Naive thymus-derived CD8-positive, alpha-beta T cell (primary cell): ENCODE measurements around the gene NFKB2. TPM values are rescaled to one million over a fixed set of nuclear protein-coding genes. Genes with fewer than 3 reads are reported as not detected.

Experiments
- ATAC-seq, 2 donors: fragments of 150-1000 bp; cut with Tn5 transposase in 1 of 2; sonication (Bioruptor Pico), chemical (Tn5 transposase) in 1 of 2; 1 replicate in 1 of 2; 2 replicates in 1 of 2; pipeline ENCODE4 v1.10.0; 2021; ENCODE audit warnings: mild to moderate bottlenecking in 2 of 2, moderate library complexity in 2 of 2
- POLR2A ChIA-PET: fragments of 350-600 bp; sonication (Branson Sonifier 250); formaldehyde crosslinking; loops from one replicate; lab custom pipeline; 2021; ENCODE audit warnings: antibody characterized with exemption; lab: Charles Lee
- DNase-seq, 10 donors: peaks; one replicate each; pipeline versions ENCODE4 v3.0.0 to v3.0.0-alpha.2; 2020 to 2022
- H3K27ac Mint-ChIP-seq, 10 donors: one replicate each; pipeline ENCODE4 v1.8.0; 2020 to 2022; ENCODE audit warnings: mild to moderate bottlenecking in 10 of 10, mixed read lengths in 10 of 10, moderate library complexity in 4 of 10, inconsistent platforms in 1 of 10
- H3K27me3 Mint-ChIP-seq, 5 donors: one replicate each; pipeline ENCODE4 v1.8.0; 2021 to 2022; ENCODE audit warnings: mixed read lengths in 5 of 5
- H3K36me3 Mint-ChIP-seq, 3 donors: one replicate each; pipeline ENCODE4 v1.8.0; 2020 to 2022; ENCODE audit warnings: mixed read lengths in 3 of 3, mild to moderate bottlenecking in 2 of 3, inconsistent platforms in 1 of 3
- H3K4me1 Mint-ChIP-seq, 4 donors: one replicate each; pipeline ENCODE4 v1.8.0; 2021 to 2022; ENCODE audit warnings: mixed read lengths in 4 of 4
- H3K4me3 Mint-ChIP-seq, 10 donors: one replicate each; pipeline ENCODE4 v1.8.0; 2020 to 2022; ENCODE audit warnings: mild to moderate bottlenecking in 10 of 10, mixed read lengths in 10 of 10, moderate library complexity in 6 of 10, inconsistent platforms in 1 of 10
- H3K9me3 Mint-ChIP-seq, 9 donors: one replicate each; pipeline ENCODE4 v1.8.0; 2020 to 2022; ENCODE audit warnings: mixed read lengths in 9 of 9, mild to moderate bottlenecking in 3 of 9, inconsistent platforms in 1 of 9, moderate library complexity in 1 of 9
- polyA plus RNA-seq, 3 donors: library from polyadenylated mRNA; unstranded; fragments of 300-500 nt; fragmentation: Illumina TruSeq; gene quantifications; one replicate each; pipeline ENCODE4 v1.2.3, GENCODE V29; 2021
- total RNA-seq, 8 experiments: library from RNA in 2 of 8; stranded (reverse) in 2 of 8; gene quantifications; one replicate each; pipeline ENCODE4 v1.2.3 and lab custom pipeline; 2021 to 2026

NFKB2 gene
- total and polyA plus RNA-seq, 5 experiments from 2014 or later, result 6.1 to 123 (median 14.6) TPM

DNA sequence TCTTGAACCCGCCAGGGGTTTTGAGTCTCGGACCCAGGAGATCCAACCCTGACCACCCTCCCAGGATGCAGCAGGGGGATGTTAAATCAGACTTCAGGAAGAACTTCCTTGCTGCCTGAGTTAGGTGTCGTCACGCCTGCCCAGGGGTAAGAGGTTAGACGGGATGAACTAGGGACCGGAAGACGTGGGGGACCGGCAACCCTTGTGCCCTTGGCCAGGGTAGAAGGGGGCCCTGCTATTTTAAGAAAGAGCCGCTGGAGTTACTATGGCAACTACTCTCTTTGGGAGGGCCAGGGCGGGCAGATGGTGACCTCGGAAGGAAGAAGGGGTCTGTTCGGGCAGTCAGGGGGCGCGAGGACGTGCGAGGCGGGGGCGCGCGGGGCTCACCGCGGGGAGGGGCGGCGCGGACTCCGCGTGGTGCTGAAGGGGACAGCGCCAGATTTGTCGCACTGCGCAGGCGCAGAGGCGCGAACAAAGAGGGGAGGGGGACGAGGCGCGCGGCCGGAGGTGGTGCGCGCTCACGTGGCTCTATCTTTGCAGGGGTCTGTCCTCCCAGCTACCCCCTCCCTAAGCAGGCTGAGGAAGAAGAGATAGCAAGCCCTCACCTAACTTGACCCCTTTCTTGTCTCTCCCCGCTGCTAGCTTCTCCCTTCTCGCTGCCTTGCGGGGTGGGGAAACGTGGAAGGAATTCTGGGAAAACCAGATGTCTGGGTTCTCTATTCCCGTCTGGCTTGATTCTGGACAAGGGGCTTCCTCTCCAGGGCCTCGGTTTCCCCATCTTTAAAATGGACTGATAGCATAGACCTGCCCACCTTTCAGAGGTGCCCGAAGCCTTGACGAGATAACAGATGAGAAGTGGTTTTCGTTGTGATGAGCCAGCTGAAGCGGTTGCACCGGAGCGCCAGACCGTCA, 24.0 kb downstream of the NFKB2 start:
- no peaks in the 10 kb centered on the region for H3K9me3 Mint-ChIP-seq
- H3K27me3 Mint-ChIP-seq, result peaks cover 14 to 34% (median 22%) of the 10 kb centered on the region in 5 donors
- peaks cover 19 to 48% (median 43%) of the 10 kb centered on the region in 4 donors for H3K4me1 Mint-ChIP-seq
- peak in 1 of 2 donors; percentile 22 for ATAC-seq
- peak in 9 of 10 donors; percentile 54 to 84 (median 71) for DNase-seq
- peaks cover 0 to 6% (median 0%) of the 10 kb centered on the region in 3 donors for H3K36me3 Mint-ChIP-seq
- H3K4me3 Mint-ChIP-seq, result peak overlapping the region; percentile 93 to 100 (median 98)
- H3K27ac Mint-ChIP-seq, result peak overlapping the region in 2 of 10 donors; percentile 95 to 97
- POLR2A ChIA-PET, result interaction anchor here (0.6 to 7.8 kb wide), 6 partner anchors 8 to 41 kb away, joined by 3 to 115 read pairs (median 77); partner anchors contain the start of genes C10orf95, CUEDC2 and NFKB2

DNA sequence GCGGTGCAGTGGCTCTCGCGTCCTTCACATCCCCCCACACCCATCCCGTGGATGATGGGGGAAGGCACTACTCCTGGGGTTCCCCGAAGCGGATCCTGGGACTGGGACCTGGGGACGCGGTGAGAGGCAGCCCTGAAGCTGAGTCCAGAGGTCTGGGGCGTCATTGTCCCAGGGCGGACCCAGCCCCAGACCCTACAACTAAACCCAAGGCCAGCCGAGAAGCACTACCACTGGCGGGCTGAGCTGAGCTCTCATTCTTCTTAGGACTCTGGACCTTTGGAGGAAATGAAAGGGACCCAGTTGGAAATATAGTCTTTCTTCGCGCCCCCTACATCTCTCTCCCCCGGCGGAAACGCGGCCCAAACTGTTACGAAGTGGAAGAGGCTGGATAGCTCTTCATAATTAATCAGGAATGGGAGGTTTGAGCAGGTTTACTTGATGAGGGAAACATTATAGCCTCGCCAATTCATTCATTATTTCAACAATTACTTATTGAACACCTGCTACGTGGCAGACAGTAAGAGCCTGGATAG, 24.7 kb downstream of the NFKB2 start:
- ATAC-seq (no peak), DNase-seq (no peak)
- peak overlapping the region; percentile 14 to 97 (median 95) for H3K27ac Mint-ChIP-seq
- H3K36me3 Mint-ChIP-seq, result peaks cover 0 to 7% (median 0%) of the 10 kb centered on the region in 3 donors
- H3K4me3 Mint-ChIP-seq, result peak overlapping the region; percentile 93 to 100 (median 98)
- peaks cover 19 to 48% (median 43%) of the 10 kb centered on the region in 4 donors for H3K4me1 Mint-ChIP-seq
- H3K9me3 Mint-ChIP-seq, result no peaks in the 10 kb centered on the region
- H3K27me3 Mint-ChIP-seq, result peaks cover 12 to 33% (median 22%) of the 10 kb centered on the region in 5 donors
- POLR2A ChIA-PET, result interaction anchor here (0.7 to 7.8 kb wide), 11 partner anchors 9 to 602 kb away, joined by 3 to 115 read pairs (median 10); partner anchors contain the start of genes C10orf95, CUEDC2, LDB1 and NFKB2

DNA sequence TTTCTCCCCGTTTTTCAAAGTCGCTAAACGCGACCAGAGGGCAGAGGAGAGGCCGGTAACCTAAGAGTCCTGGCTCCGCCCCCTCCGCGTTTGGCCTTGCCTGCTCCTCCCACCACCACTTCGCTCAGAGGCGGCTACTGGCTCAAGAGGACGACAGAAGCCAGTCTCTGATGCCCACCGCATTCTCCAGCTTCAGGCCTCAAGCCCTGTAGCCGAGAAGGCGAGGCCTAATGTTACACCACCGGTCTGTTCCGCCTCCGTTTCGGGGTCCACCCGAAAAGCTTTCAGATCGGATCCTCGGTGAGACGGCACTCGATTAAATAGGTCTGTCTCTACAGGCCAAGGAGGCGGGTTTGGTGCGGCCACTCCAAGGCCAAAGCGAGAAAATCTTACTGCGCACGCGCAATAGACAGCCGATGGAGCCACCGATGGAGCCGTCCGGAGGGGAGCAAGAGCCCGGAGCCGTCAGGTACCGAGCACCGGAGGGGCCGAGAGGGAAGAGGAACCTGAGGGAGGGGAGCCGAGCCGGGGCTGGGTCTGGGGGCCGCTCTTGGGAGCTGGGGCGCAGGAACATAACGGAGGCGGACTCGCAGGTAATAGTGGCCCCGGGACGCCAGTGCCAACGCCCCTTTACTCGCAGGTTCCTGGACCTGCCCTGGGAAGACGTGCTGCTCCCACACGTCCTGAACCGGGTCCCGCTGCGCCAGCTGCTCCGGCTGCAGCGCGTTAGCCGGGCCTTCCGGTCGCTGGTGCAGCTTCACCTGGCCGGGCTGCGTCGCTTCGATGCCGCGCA, 25.4 kb downstream of the NFKB2 start, which contains the start of gene FBXL15:
Gene FBXL15 (plus strand): TSS at position 123 of the 793 bp plus-strand sequence. CDS start 294 bp downstream, at position 417.
- ATAC-seq (peak; percentile 71 to 76), DNase-seq (peak; percentile 77 to 97 (median 90))
- Mint-ChIP-seq H3K27me3 (peaks cover 12 to 26% (median 18%) of the 10 kb centered on the region in 5 donors), H3K36me3 (peaks cover 0 to 7% (median 0%) of the 10 kb centered on the region in 3 donors), H3K9me3 (no peaks in the 10 kb centered on the region), H3K4me1 (peaks cover 22 to 48% (median 46%) of the 10 kb centered on the region in 4 donors), H3K4me3 (peak within 1 kb of the TSS; percentile 93 to 100 (median 98)), H3K27ac (peak within 1 kb of the TSS; percentile 92 to 97 (median 95))
- POLR2A ChIA-PET, result interaction anchor here (0.6 to 7.8 kb wide), 19 partner anchors 9 to 602 kb away, joined by 3 to 115 read pairs (median 6); partner anchors contain the start of genes ACTR1A, C10orf95, CUEDC2 and LDB1

DNA sequence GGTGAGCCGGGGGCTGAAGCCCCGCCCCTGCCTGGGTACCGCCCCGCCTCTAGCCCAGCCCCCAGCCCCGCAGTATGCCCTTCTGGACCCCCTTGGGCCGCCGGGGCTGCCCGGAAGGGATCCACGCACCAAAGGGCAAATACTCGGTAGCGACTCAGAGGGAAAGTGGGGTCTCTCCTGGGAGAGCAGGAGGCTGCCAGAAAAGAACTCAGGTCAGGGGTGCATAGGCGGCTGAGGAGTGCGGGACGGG, 25.9 kb downstream of the NFKB2 start:
- H3K27ac Mint-ChIP-seq, result peak overlapping the region in 6 of 10 donors; percentile 94 to 97 (median 96)

DNA sequence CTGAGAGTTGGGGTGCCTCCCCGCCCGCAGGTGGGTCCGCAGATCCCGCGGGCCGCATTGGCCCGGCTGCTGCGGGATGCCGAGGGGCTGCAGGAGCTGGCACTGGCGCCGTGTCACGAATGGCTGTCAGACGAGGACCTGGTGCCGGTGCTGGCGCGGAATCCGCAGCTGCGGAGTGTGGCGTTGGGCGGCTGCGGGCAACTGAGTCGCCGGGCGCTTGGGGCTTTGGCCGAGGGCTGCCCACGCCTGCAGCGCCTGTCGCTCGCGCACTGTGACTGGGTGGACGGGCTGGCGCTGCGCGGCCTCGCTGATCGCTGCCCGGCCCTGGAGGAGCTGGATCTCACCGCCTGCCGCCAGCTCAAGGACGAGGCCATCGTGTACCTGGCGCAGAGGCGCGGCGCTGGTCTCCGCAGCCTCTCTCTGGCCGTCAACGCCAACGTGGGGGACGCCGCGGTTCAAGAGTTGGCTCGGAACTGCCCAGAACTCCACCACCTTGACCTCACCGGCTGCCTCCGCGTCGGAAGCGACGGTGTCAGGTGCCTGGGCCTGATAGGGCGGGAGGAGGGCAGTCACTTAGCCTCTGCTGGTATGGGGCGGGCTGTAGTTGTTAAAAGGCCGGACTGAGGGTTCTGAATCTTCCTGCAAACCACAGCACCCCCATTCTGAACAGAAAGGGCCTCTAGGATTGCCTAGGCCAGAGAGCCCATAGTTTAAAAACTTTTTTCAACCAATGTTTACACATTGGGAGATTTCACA, 26.4 kb downstream of the NFKB2 start:
- Mint-ChIP-seq H3K27ac (peak overlapping the region in 9 of 10 donors; percentile 63 to 97 (median 87)), H3K9me3 (no peaks in the 10 kb centered on the region), H3K36me3 (peaks cover 0 to 11% (median 0%) of the 10 kb centered on the region in 3 donors), H3K4me3 (peak overlapping the region; percentile 93 to 100 (median 98)), H3K27me3 (peaks cover 9 to 16% (median 12%) of the 10 kb centered on the region in 5 donors), H3K4me1 (peaks cover 27 to 48% (median 46%) of the 10 kb centered on the region in 4 donors)
- POLR2A ChIA-PET, result interaction anchor here (0.5 to 7.8 kb wide), 16 partner anchors 8 to 603 kb away, joined by 3 to 115 read pairs (median 7); partner anchors contain the start of genes C10orf95, CUEDC2, LDB1 and NFKB2
- ATAC-seq (peak; percentile 18 to 21), DNase-seq (no peak)

More for the DNA sequence above, 25.9 kb downstream of the NFKB2 start:
- DNase-seq (no peak), ATAC-seq (no peak)
- Mint-ChIP-seq H3K36me3 (peaks cover 0 to 10% (median 0%) of the 10 kb centered on the region in 3 donors), H3K4me3 (peak overlapping the region; percentile 93 to 100 (median 98)), H3K27me3 (peaks cover 9 to 21% (median 14%) of the 10 kb centered on the region in 5 donors), H3K4me1 (peaks cover 27 to 48% (median 46%) of the 10 kb centered on the region in 4 donors), H3K9me3 (no peaks in the 10 kb centered on the region)
- POLR2A ChIA-PET, result interaction anchor here (0.6 to 7.8 kb wide), 18 partner anchors 9 to 603 kb away, joined by 3 to 115 read pairs (median 6); partner anchors contain the start of genes ACTR1A, C10orf95, CUEDC2 and LDB1

DNA sequence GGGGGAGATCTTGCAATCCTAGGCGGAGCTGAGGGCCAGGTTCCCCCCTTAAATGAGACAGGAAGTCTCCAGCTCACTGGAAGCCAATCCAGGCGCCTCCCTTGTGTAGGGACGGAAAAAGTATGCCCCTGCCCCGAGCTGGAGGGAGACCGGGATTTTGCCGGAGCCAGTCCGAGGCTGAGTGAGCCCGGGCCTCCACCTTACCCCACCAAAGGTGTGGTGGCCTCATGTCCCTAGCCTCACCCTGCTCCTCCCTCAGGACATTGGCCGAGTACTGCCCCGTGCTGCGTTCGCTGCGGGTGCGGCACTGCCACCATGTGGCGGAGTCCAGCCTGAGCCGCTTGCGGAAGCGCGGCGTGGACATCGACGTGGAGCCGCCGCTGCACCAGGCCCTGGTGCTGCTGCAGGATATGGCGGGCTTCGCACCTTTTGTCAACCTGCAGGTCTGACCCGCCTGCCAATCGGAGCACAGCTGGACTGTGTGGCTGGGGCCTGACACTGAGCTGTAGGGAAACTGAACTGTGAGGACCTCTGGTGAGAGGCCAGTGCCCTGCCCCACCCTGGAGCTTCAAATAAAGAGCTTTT, 27.1 kb downstream of the NFKB2 start:
- Mint-ChIP-seq H3K27me3 (peaks cover 5 to 9% (median 7%) of the 10 kb centered on the region in 5 donors), H3K36me3 (peaks cover 0 to 13% (median 0%) of the 10 kb centered on the region in 3 donors), H3K27ac (peak overlapping the region in 9 of 10 donors; percentile 59 to 97 (median 78)), H3K4me1 (peaks cover 33 to 52% (median 46%) of the 10 kb centered on the region in 4 donors), H3K4me3 (peak overlapping the region; percentile 93 to 100 (median 98)), H3K9me3 (no peaks in the 10 kb centered on the region)
- DNase-seq (peak in 3 of 10 donors; percentile 30 to 45 (median 40)), ATAC-seq (peak; percentile 6 to 8)
- POLR2A ChIA-PET, result interaction anchor here (0.5 to 7.8 kb wide), 10 partner anchors 12 to 82 kb away, joined by 3 to 115 read pairs (median 5); partner anchors contain the start of genes ACTR1A, C10orf95, CUEDC2 and NFKB2

DNA sequence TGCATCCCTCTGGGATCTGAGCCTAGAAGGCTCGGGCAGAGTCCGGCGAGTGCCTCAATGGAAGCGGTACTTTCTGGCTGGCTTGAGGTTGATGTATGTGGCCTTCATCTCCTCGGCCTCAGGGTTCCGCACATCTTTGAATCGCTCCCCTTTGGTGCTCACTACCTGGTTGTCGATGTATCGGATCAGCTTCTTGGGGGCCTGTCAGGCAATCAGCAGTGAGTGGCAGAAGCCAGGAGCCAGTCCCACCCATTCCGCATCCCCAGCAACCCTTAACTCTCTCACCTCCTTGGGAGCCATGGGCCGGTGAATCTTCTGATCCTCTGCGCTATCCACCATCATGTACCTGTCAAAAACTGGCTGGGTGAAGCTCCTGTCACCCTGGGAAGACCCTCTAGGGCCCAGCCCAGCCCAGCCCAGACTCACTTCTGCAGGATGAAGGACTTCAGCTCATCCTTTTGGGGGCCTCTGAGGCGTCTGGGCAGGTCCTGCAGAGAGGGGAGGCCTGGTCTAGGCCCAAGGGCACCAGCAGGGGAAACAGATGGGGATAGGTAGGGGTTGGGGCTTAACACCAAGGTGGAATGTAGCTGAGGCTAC, 28.0 kb downstream of the NFKB2 start:
- ATAC-seq (no peak), DNase-seq (no peak)
- Mint-ChIP-seq H3K27ac (peak overlapping the region in 5 of 10 donors; percentile 19 to 77 (median 60)), H3K36me3 (peaks cover 0 to 13% (median 0%) of the 10 kb centered on the region in 3 donors), H3K4me3 (peak overlapping the region in 8 of 10 donors; percentile 28 to 94 (median 49)), H3K9me3 (no peaks in the 10 kb centered on the region), H3K27me3 (peaks cover 0 to under 1% (median 0%) of the 10 kb centered on the region in 5 donors), H3K4me1 (peaks cover 30 to 49% (median 44%) of the 10 kb centered on the region in 4 donors)
- POLR2A ChIA-PET, result interaction anchor here (1.0 to 7.8 kb wide), 7 partner anchors 11 to 80 kb away, joined by 3 to 115 read pairs (median 52); partner anchors contain the start of genes ACTR1A, C10orf95, CUEDC2 and NFKB2

DNA sequence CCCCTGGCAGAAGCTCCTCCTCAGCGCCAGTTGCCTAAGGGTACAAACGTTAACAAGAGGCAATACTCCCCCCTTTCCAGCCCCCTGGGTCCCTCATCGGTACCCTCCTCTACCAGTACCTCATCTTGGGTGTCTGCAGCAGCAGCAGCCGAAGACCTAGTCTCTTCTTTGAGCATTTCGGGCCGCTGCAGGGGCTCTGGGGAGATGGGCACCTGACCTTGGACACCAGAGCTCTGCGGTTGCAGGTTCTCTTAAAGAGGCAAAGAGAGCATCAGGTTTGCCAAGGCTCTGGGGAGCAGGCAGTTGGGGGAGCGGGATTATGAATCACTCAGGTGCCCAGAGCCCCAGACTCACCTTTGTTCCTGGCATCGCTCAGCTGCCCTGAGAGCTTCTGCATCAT, 28.6 kb downstream of the NFKB2 start:
- no peak for DNase-seq
- H3K27ac Mint-ChIP-seq, result peak overlapping the region in 2 of 10 donors; percentile 24 to 45
- ATAC-seq, result no peak
- H3K4me3 Mint-ChIP-seq, result peak overlapping the region in 1 of 10 donors; percentile 26
- peaks cover 27 to 46% (median 41%) of the 10 kb centered on the region in 4 donors for H3K4me1 Mint-ChIP-seq
- H3K9me3 Mint-ChIP-seq, result no peaks in the 10 kb centered on the region
- H3K36me3 Mint-ChIP-seq, result peaks cover 0 to 13% (median 0%) of the 10 kb centered on the region in 3 donors
- H3K27me3 Mint-ChIP-seq, result no peaks in the 10 kb centered on the region
- POLR2A ChIA-PET, result interaction anchor here (0.6 to 7.8 kb wide), 6 partner anchors 10 to 1410 kb away, joined by 3 to 115 read pairs (median 53); partner anchors contain the start of genes ACTR1A, C10orf95, CUEDC2 and NFKB2

DNA sequence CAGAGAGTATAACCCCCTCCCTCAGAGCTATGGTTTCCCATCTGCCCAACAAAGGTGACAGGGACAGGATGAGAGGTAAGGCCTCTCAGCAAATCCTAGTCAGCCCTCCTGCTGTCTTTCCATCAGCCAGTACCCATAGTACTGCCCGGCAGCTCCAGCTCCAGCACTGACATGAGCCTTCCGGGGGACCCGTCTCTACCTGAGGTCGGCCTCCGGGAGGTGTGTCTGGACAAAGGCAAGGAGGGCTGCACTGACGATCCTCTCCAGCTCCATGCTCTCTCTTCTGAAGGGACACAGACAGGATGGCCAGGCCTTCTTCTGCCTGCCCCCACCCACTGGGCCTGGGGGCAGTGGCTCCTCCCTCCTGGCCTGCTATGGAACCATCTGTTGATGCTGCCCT, 29.4 kb downstream of the NFKB2 start:
- Mint-ChIP-seq H3K4me3 (no peak overlapping the region), H3K27ac (peak overlapping the region in 1 of 10 donors; percentile 15), H3K4me1 (peaks cover 24 to 38% (median 33%) of the 10 kb centered on the region in 4 donors), H3K27me3 (no peaks in the 10 kb centered on the region), H3K36me3 (peaks cover 0 to 13% (median 0%) of the 10 kb centered on the region in 3 donors), H3K9me3 (no peaks in the 10 kb centered on the region)
- ATAC-seq (no peak), DNase-seq (no peak)
- POLR2A ChIA-PET, result interaction anchor here (6.1 to 7.8 kb wide), 2 partner anchors 26 to 28 kb away, joined by 102 to 111 read pairs; partner anchors contain the start of genes C10orf95 and NFKB2

DNA sequence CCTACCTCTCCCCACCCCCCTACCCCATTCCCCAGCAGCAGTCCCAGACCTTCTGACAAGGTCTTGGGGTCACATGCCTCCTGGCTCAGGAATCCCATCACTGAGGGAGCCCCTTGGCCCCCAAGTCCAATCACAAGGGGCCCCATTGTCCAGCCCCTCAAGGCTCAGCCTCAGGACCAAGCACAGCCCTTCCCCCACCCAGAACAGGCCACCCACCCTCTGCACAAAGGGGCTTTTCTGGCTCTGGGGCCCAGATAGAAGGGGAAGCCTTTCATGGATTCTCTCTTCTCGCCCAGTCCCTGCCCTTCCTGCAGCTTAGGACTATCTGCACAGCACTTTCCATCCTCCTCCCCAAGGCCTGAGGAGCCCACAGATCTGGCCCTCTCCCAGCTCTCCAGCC, 29.9 kb downstream of the NFKB2 start:
- POLR2A ChIA-PET, result interaction anchor here (0.9 to 7.8 kb wide), 3 partner anchors 10 to 29 kb away, joined by 3 to 102 read pairs (median 5); partner anchors contain the start of genes C10orf95 and NFKB2
- Mint-ChIP-seq H3K27me3 (no peaks in the 10 kb centered on the region), H3K27ac (no peak overlapping the region), H3K9me3 (no peaks in the 10 kb centered on the region), H3K36me3 (peaks cover 0 to 13% (median 0%) of the 10 kb centered on the region in 3 donors), H3K4me1 (peaks cover 22 to 33% (median 28%) of the 10 kb centered on the region in 4 donors), H3K4me3 (peak overlapping the region in 1 of 10 donors; percentile 7)
- no peak for ATAC-seq
- no peak for DNase-seq
